Stimulated activated CD4-positive, alpha-beta T cell treated with anti-CD3 and anti-CD28 coated beads, TNF-alpha, amount 100 ng/mL, for 4 hours (primary cell): ENCODE data around the gene CDKN2B.
A peak's percentile ranks its signal among the peaks of the same experiment; 100 is the strongest.

Experiments used
- DNase-seq, 3 experiments: peaks; one replicate each; pipeline ENCODE4 v3.0.0-alpha.2; 2020; ENCODE audit warnings: low read depth in 3 of 3

CDKN2B gene

GRCh38 chr9:21994556-21995005, 14.5 kb downstream of the CDKN2B start, which contains the start of gene CDKN2B-AS1:
Gene CDKN2B-AS1, plus strand, starts transcription at chr9:21994791.
- DNase-seq, result no peak

- DNase-seq, result no peak
Observed at GRCh38 chr9:21993893-21994555, 15.1 kb downstream of the CDKN2B start, which contains the start of gene CDKN2A. Gene CDKN2A, minus strand, starts transcription at chr9:21994392.

- no peak for DNase-seq
Observed at GRCh38 chr9:21993007-21993406, 16.1 kb downstream of the CDKN2B start.

- DNase-seq, result no peak
Observed at GRCh38 chr9:21991072-21991959, 17.8 kb downstream of the CDKN2B start.

- DNase-seq, result no peak
Observed at GRCh38 chr9:21989440-21990189, 19.5 kb downstream of the CDKN2B start.

GRCh38 chr9:21988056-21988990, 20.8 kb downstream of the CDKN2B start:
- no peak for DNase-seq

GRCh38 chr9:21985964-21986667, 23.0 kb downstream of the CDKN2B start:
- DNase-seq, result no peak

- DNase-seq, result no peak
Observed at GRCh38 chr9:21984101-21984500, 25.0 kb downstream of the CDKN2B start.

- no peak for DNase-seq
Observed at GRCh38 chr9:21983561-21983935, 25.6 kb downstream of the CDKN2B start.

GRCh38 chr9:21982861-21983560, 26.1 kb downstream of the CDKN2B start:
- no peak for DNase-seq

- DNase-seq, result no peak
Observed at GRCh38 chr9:21982391-21982790, 26.7 kb downstream of the CDKN2B start.

- DNase-seq, result no peak
Observed at GRCh38 chr9:21976334-21976875, 32.7 kb downstream of the CDKN2B start.

- DNase-seq, result peak in 2 of 3 experiments; percentile 38 to 46
Observed at GRCh38 chr9:21974722-21975409, 34.2 kb downstream of the CDKN2B start.

- no peak for DNase-seq
Observed at GRCh38 chr9:21974343-21974721, 34.8 kb downstream of the CDKN2B start.

- DNase-seq, result no peak
Observed at GRCh38 chr9:21972361-21972760, 36.7 kb downstream of the CDKN2B start.

GRCh38 chr9:21970800-21971640, 38.1 kb downstream of the CDKN2B start:
- no peak for DNase-seq

- DNase-seq, result no peak
Observed at GRCh38 chr9:21969951-21970799, 38.9 kb downstream of the CDKN2B start.
